Breast epithelium (tissue), 4 donors: ENCODE measurements around the gene GPC2. TPM values are rescaled to one million over a fixed set of nuclear protein-coding genes. Genes with fewer than 3 reads are reported as not detected.

Experiments
- DNase-seq, 2 donors: peaks; one replicate each; pipeline ENCODE4 v3.0.0-alpha.2; 2019; ENCODE audit warnings: low spot score in 2 of 2
- H3K27ac ChIP-seq, 2 donors: fragments of 200-600 bp; sonication (generic) in 1 of 2; one replicate each; pipeline ENCODE4 v1.5.1; 2016 to 2019; ENCODE audit warnings: mild to moderate bottlenecking in 1 of 2
- H3K27me3 ChIP-seq, 2 donors: fragments of 200-600 bp; sonication (generic) in 1 of 2; one replicate each; pipeline versions ENCODE4 v1.5.1 to v1.6.0; 2017 to 2019; ENCODE audit warnings: control low read depth in 1 of 2, mild to moderate bottlenecking in 1 of 2
- H3K36me3 ChIP-seq: fragments of 200-600 bp; one replicate; pipeline ENCODE4 v1.5.1; 2019
- H3K4me1 ChIP-seq, 2 donors: fragments of 200-600 bp; sonication (generic); one replicate each; pipeline ENCODE4 v1.5.1; 2016 to 2019; ENCODE audit warnings: control low read depth in 1 of 2
- H3K4me3 ChIP-seq, 3 donors: fragments of 200-600 bp; sonication (generic); 1 replicate in 2 of 3; 2 replicates in 1 of 3; pipeline ENCODE4 v1.5.1; 2016 to 2019; ENCODE audit warnings: mild to moderate bottlenecking in 3 of 3, moderate library complexity in 2 of 3
- H3K9me3 ChIP-seq, 2 donors: fragments of 200-600 bp; sonication (generic) in 1 of 2; one replicate each; pipeline ENCODE4 v1.5.1; 2016 to 2019; ENCODE audit warnings: control low read depth in 1 of 2
- POLR2A ChIP-seq: fragments of 450-650 bp; IDR thresholded peaks from one replicate; pipeline ENCODE4 v1.6.1; 2016; ENCODE audit warnings: antibody characterized with exemption, mild to moderate bottlenecking, moderate library complexity
- POLR2AphosphoS5 ChIP-seq, 3 donors: sonication (generic); formaldehyde crosslinking; IDR thresholded peaks; one replicate each; pipeline ENCODE4 v1.6.1; 2017; ENCODE audit warnings: antibody characterized with exemption in 3 of 3
- intact Hi-C: fragments of 100-400 bp; cut with DNase I; formaldehyde crosslinking; loops from one replicate; pipeline ENCODE4 v1.15.1; 2023; ENCODE audit warnings: low total_unique reads
- total RNA-seq, 3 donors: library from RNA; depleted of rRNA; stranded (reverse); fragments of >200 nt; gene quantifications; one replicate each; pipeline ENCODE4 v1.1.0, GENCODE V29; 2016
- TF ChIP-seq, protein P1 (sequence below), 3 donors: fragments of 450-650 bp; IDR thresholded peaks; one replicate each; pipeline ENCODE4 v1.5.1; 2016 to 2017; ENCODE audit warnings: antibody characterized with exemption in 3 of 3, mild to moderate bottlenecking in 3 of 3, moderate library complexity in 3 of 3

The GPC2 gene
- total RNA-seq, 3 donors from 2014 or later = 1.4 to 3.6 (median 3.4) TPM

DNA sequence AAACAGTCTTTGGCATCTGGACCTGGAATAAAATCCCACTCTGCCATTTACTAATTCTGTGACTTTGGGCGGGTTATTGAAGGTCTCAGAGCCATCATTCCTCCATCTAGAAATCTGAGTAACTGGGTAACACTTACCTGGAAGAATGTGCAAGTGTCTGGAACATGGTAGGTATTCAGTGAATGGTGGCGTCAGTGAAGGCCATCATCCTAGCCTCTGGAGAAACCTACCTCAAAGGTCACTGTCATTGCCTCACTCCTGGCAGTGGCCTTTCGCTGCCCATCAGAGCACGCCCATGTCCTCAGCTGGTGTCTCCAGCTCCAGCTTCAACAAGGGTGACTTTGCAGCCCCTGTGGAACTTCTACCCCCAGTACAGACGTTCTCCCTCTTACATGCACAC lies 13.3 kb downstream of the GPC2 start:
- Histone ChIP-seq H3K36me3 (no peaks in the 10 kb centered on the region), H3K9me3 (no peaks in the 10 kb centered on the region), H3K27me3 (no peaks in the 10 kb centered on the region), H3K27ac (no peak overlapping the region), H3K4me1 (no peaks in the 10 kb centered on the region), H3K4me3 (no peak overlapping the region)
- DNase-seq = no peak
- intact Hi-C loops = no loop called here
- TF ChIP-seq POLR2A (no peak), POLR2AphosphoS5 (IDR thresholded peaks at IDR 0.05) (no peak)
- TF ChIP-seq, protein P1, sequence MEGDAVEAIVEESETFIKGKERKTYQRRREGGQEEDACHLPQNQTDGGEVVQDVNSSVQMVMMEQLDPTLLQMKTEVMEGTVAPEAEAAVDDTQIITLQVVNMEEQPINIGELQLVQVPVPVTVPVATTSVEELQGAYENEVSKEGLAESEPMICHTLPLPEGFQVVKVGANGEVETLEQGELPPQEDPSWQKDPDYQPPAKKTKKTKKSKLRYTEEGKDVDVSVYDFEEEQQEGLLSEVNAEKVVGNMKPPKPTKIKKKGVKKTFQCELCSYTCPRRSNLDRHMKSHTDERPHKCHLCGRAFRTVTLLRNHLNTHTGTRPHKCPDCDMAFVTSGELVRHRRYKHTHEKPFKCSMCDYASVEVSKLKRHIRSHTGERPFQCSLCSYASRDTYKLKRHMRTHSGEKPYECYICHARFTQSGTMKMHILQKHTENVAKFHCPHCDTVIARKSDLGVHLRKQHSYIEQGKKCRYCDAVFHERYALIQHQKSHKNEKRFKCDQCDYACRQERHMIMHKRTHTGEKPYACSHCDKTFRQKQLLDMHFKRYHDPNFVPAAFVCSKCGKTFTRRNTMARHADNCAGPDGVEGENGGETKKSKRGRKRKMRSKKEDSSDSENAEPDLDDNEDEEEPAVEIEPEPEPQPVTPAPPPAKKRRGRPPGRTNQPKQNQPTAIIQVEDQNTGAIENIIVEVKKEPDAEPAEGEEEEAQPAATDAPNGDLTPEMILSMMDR (IDR thresholded peaks at IDR 0.05) = no peak

DNA sequence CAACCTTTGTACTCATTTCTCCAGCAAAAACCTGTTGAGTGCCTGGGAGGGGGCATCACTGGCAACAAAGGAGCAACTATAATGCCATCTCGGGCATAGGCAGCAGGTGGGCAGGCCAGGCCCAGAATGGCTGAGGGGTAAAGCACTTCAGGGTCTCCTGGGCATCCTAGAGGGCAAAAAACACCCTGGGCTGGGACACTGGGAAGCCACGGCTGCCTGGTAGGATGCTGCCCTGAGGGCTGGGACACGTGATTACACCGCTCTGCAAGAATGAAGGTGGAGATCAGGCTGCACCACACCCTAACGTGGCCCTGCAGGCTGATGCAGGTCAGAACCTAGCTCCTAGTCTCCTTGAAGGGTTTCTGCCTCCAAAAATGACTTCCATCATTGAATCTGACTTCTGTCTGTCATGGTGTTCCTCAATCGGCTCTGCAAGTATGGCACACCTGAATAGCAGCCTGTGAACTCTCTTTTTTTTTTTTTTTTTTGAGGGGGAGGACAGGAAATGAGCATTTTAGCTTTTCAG lies 14.1 kb downstream of the GPC2 start:
- intact Hi-C loops = no loop called here
- Histone ChIP-seq H3K4me3 (no peak overlapping the region), H3K27me3 (no peaks in the 10 kb centered on the region), H3K4me1 (no peaks in the 10 kb centered on the region), H3K27ac (no peak overlapping the region), H3K9me3 (no peaks in the 10 kb centered on the region), H3K36me3 (no peaks in the 10 kb centered on the region)
- no peak for DNase-seq
- TF ChIP-seq, protein P1 (IDR thresholded peaks at IDR 0.05) = no peak
- no peak for TF ChIP-seq POLR2AphosphoS5 (IDR thresholded peaks at IDR 0.05)
- no peak for TF ChIP-seq POLR2A

DNA sequence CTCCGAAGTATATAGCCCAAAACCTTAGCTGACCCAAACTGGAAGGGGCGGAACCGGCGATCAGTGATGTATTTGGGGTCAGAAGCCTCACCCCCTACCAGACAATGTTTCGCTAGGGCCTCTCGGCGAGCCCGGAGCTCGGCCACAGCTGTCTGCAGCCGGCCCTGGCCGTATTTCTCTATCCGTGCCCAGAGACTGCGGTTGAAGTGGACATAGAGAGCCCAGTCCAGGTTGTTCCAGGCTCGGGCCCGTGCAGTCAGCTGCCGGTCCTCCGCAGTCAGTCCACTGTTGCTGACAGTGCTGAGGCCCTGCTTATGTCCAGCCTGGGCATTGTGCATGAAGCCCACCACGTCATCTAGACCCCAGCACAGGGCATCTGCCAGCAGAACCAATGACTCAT lies 17.1 kb downstream of the GPC2 start:
- H3K27ac ChIP-seq = no peak overlapping the region
- H3K9me3 ChIP-seq = no peaks in the 10 kb centered on the region
- H3K4me3 ChIP-seq = no peak overlapping the region
- H3K27me3 ChIP-seq = no peaks in the 10 kb centered on the region
- peaks cover 6 to 12% of the 10 kb centered on the region in 2 donors for H3K4me1 ChIP-seq
- TF ChIP-seq POLR2AphosphoS5 (IDR thresholded peaks at IDR 0.05) (no peak), POLR2A (no peak)
- TF ChIP-seq, protein P1 (IDR thresholded peaks at IDR 0.05) = no peak
- H3K36me3 ChIP-seq = no peaks in the 10 kb centered on the region
- intact Hi-C loops = no loop called here
- DNase-seq = no peak

DNA sequence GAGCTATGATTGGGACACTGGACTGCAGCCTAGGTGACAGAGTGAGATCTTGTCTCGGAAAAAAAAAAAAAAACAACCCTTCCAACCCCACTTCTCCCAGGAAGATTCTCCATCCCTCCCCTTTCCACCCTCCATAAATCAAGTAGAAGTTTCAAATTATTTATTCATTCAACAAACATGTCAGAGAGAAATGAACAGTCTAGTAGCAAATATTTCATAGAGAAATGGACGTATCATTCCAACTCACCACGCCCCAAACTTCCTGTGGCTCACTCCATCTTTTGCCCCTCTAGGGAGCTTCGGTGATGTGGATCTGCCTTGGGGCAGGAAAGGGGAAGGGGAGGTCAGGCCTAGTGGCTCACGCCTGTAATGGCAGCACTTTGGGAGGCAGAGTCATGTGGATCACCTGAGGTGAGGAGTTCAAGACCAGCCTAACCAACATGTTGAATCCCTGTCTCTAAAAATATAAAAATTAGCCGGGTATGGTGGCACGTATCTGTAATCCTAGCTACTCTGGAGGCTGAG lies 18.0 kb downstream of the GPC2 start:
- no peaks in the 10 kb centered on the region for H3K36me3 ChIP-seq
- DNase-seq = no peak
- TF ChIP-seq POLR2AphosphoS5 (IDR thresholded peaks at IDR 0.05) = no peak
- TF ChIP-seq, protein P1 (IDR thresholded peaks at IDR 0.05) = no peak
- no peak for TF ChIP-seq POLR2A
- H3K4me1 ChIP-seq = peaks cover 6 to 12% of the 10 kb centered on the region in 2 donors
- no peaks in the 10 kb centered on the region for H3K27me3 ChIP-seq
- H3K4me3 ChIP-seq = peak overlapping the region; percentile 85 to 99 (median 85)
- H3K9me3 ChIP-seq = no peaks in the 10 kb centered on the region
- peak overlapping the region; percentile 76 to 86 for H3K27ac ChIP-seq
- intact Hi-C loops = no loop called here

DNA sequence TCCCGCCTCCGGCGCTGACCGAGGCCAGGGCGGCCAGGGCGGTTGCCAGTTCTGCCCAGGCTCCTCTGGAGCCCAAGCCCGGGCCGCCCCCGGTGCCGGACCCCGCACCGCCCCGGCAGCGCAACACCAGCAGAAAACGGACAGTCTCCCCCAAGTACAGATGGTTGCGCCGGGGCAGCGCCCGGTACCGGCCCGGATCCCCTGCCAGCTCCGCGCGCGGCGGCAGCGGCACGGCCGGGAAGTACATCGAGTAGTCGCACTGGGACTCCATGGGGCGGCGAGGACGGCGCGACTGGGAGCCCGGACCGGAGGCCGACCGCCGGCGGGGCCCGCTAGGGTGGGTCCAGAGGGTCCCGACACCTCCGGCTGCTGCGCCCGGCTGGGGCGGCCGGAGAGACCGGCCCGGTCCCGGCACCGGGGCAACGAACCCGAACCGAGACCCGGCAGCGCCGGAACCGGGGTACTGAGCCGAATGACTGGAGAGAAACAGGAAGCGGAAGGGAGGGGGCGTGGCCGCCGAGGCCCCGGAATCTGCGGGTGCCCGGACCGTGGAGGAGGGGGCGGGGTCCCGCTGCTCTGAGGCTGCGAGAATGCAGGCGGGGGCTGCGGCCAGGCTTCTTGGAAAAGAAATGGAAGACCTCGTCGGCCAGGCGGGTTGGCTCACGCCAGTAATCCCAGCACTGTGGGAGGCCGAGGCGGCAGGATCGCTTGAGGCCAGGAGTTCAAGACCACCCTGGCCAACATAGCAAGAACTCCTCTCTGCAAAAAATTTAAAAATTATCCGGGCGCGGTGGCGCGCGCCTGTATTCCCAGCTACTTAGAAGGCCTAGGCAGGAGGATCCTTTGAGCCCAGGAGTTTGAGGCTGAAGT lies 18.7 kb downstream of the GPC2 start, which contains the start of gene TRAPPC14:
TRAPPC14 (minus strand) TSS at position 495 of the 870 bp plus-strand sequence; CDS start at position 271, 224 bp downstream.
- H3K4me3 ChIP-seq = peak within 1 kb of the TSS; percentile 85 to 99 (median 85)
- TF ChIP-seq POLR2AphosphoS5 (IDR thresholded peaks at IDR 0.05) (peak in 2 of 3 donors; percentile 26 to 41), POLR2A (peak; percentile 26)
- TF ChIP-seq, protein P1 (IDR thresholded peaks at IDR 0.05) = no peak
- peak within 1 kb of the TSS; percentile 76 to 86 for H3K27ac ChIP-seq
- no peaks in the 10 kb centered on the region for H3K36me3 ChIP-seq
- H3K9me3 ChIP-seq = no peaks in the 10 kb centered on the region
- peak; percentile 83 to 88 for DNase-seq
- intact Hi-C loops = no loop called here
- H3K27me3 ChIP-seq = no peaks in the 10 kb centered on the region
- peaks cover 6 to 12% of the 10 kb centered on the region in 2 donors for H3K4me1 ChIP-seq
